Muscle layer of colon (tissue), 2 donors: ENCODE results near the gene KCNH3.
A peak's percentile ranks its signal among the peaks of the same experiment; 100 is the strongest.

Source experiments
- H3K27ac ChIP-seq: one replicate; pipeline ENCODE4 v1.7.0; 2013; ENCODE audit warnings: low read depth, mild to moderate bottlenecking, low read length, moderate library complexity
- H3K27me3 ChIP-seq, 2 donors: one replicate each; pipeline ENCODE4 v1.7.0; 2013; ENCODE audit warnings: low read length in 2 of 2, mild to moderate bottlenecking in 2 of 2; ENCODE audit not compliant: insufficient read depth in 2 of 2, control insufficient read depth in 1 of 2
- H3K36me3 ChIP-seq: one replicate; pipeline ENCODE4 v1.7.0; 2013; ENCODE audit warnings: mild to moderate bottlenecking, low read length; ENCODE audit not compliant: insufficient read depth
- H3K4me1 ChIP-seq: one replicate; pipeline ENCODE4 v1.7.0; 2013; ENCODE audit warnings: mild to moderate bottlenecking, low read length; ENCODE audit not compliant: insufficient read depth
- H3K4me3 ChIP-seq, 2 donors: one replicate each; pipeline ENCODE4 v1.7.0; 2013; ENCODE audit warnings: low read length in 2 of 2, low read depth in 1 of 2, mild to moderate bottlenecking in 1 of 2, moderate library complexity in 1 of 2
- H3K9ac ChIP-seq: one replicate; pipeline ENCODE4 v1.7.0; 2013; ENCODE audit warnings: low read length
- H3K9me3 ChIP-seq: one replicate; pipeline ENCODE4 v1.7.0; 2013; ENCODE audit warnings: mild to moderate bottlenecking, low read length
- donor health status: abdominal sarcoma.
- donor health status: Adenocarcinoma of cecum.

Gene KCNH3

DNA sequence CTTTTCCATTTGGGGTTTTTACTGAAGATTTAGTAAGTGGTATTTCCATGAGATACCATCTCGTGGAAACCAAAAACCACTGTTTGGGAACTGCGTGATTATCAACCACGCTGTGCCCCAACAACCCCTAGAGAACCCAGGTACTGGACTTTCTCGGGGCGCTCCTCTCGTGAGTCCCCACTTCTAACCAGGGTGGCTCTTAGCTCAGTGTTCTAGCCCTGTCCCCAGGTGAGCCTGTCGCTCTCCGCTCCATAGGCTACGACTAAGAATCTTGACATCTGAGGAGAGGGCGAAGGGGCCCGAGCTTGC is 28.4 kb downstream of the KCNH3 start:
- H3K9me3 ChIP-seq: no peaks in the 10 kb centered on the region
- H3K4me3 ChIP-seq: peak overlapping the region; percentile 75 to 100
- no peaks in the 10 kb centered on the region for H3K27me3 ChIP-seq
- H3K9ac ChIP-seq: peak overlapping the region; percentile 96
- peaks cover 13% of the 10 kb centered on the region for H3K4me1 ChIP-seq
- H3K27ac ChIP-seq: peak overlapping the region; percentile 90
- peaks cover 32% of the 10 kb centered on the region for H3K36me3 ChIP-seq

DNA sequence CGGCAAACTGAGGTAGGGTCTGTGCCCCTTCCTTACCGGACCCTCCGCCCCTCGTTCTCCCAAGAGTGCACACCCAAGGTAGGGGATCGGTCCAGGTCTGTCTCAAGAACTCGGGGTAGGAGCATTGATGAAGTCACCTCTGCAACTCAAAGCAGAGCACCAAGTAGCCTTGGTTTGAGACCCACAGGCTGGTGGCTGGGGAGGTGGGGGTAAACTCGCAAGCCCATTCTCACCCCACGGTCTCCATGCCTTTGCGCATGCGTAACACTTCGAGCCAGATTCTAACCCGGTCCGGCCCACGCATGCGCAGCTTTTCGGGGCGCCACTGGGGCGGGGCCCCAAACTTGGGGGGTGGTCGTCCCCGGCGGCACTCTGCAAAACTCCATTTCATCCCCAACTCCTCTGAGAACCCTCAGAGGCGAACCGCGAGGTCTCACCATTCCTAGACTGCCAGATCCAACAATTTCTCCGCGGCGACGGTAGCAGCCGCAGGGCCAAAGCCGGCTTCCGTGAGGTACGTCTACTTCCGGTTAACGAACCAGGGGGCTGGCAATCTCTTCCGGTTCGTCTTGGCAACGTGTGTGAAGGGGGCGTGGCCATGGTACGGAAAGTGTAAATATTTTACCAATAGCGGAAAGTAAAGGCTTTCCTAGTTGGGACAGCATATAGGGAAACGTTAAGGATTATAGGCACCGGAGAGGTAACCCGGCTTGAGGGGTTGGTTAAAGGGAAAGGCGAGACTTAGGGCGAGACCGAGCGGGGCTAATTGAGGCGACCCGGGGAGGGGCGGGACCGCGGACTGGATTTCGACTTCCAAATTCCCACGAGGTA is 29.0 kb downstream of the KCNH3 start, which contains the start of gene MCRS1:
Gene MCRS1 (minus strand): TSS at position 532 of the 831 bp plus-strand sequence. CDS start 1,411 bp downstream, outside the sequence.
- Histone ChIP-seq H3K4me3 (peak within 1 kb of the TSS; percentile 75 to 100), H3K27ac (peak within 1 kb of the TSS; percentile 90), H3K27me3 (no peaks in the 10 kb centered on the region), H3K36me3 (peaks cover 26% of the 10 kb centered on the region), H3K4me1 (peaks cover 13% of the 10 kb centered on the region), H3K9me3 (no peaks in the 10 kb centered on the region), H3K9ac (peak within 1 kb of the TSS; percentile 96)

DNA sequence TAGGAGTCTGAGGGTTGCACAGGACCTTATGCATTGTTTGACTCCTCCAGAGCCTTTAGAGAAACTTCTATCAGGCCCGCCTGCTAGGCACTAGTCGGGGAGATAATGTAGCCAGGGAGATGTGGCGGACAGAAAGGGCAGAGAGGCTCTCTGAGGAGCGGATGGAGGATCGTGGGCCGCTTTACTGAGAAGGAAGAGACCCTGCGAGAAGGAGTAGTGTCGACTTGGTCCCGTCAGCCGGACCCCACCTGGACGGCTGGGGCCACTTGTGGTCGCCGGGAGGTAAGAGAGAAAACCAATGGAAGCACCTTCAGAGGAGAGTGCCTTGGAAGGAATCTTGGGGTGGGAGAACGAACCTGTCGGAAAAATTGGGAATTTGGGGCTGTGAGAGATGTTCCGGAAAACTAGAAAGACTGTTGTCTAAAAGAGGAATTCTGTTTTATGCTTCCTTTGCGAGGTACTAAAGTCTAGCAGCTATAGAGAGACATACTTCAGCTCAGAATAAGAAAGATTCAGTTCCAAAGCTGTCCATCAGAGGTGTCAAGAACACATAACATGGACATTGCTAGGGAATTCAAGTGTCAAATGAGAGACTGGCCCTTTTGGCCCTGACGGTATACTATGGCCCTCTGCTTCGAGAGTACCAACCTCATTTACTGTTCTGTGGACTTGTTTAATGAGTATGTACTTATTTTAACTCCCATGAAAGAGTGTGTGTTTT is 29.8 kb downstream of the KCNH3 start:
- Histone ChIP-seq H3K27ac (peak overlapping the region; percentile 90), H3K9me3 (no peaks in the 10 kb centered on the region), H3K27me3 (no peaks in the 10 kb centered on the region), H3K36me3 (peaks cover 18% of the 10 kb centered on the region), H3K4me3 (peak overlapping the region; percentile 75 to 100), H3K9ac (peak overlapping the region; percentile 96), H3K4me1 (peaks cover 13% of the 10 kb centered on the region)

DNA sequence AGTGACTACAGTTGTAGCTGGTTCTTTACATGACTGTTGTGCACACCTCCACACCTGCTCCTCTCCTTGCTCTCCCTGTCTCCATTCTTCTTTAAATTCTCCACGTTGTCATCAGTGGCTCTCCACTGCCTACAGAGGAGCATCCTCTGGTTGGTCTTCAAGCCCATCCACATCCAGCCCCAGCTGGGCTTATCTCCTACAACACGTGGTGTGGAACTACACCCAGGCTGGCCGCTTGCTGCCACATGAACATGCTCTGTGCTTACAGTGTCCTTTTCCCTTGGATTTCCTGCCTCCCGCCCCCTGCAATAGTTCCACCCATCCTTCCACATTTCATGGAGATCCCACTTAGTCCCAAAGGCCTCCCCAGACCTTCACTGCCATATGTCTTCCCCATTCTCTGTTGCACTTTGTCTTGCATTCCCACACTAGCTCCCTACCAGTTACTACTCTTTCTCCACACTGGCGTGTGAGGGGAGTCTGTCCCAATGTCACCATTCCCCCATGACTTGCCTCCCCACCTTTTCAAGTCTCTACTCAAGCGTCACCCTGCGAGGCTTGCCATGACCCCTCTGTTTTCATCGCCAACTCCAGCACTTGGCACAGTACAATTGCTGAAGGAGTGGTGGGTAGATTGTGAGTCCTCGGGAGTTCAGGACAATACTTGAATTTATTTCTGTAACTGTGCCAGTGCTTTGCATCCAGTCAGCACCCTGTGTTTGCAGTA is 38.9 kb downstream of the KCNH3 start:
- no peak overlapping the region for H3K27ac ChIP-seq
- H3K4me1 ChIP-seq: peaks cover 19% of the 10 kb centered on the region
- no peaks in the 10 kb centered on the region for H3K27me3 ChIP-seq
- H3K9me3 ChIP-seq: no peaks in the 10 kb centered on the region
- H3K4me3 ChIP-seq: no peak overlapping the region
- H3K36me3 ChIP-seq: peaks cover 4% of the 10 kb centered on the region
- no peak overlapping the region for H3K9ac ChIP-seq

DNA sequence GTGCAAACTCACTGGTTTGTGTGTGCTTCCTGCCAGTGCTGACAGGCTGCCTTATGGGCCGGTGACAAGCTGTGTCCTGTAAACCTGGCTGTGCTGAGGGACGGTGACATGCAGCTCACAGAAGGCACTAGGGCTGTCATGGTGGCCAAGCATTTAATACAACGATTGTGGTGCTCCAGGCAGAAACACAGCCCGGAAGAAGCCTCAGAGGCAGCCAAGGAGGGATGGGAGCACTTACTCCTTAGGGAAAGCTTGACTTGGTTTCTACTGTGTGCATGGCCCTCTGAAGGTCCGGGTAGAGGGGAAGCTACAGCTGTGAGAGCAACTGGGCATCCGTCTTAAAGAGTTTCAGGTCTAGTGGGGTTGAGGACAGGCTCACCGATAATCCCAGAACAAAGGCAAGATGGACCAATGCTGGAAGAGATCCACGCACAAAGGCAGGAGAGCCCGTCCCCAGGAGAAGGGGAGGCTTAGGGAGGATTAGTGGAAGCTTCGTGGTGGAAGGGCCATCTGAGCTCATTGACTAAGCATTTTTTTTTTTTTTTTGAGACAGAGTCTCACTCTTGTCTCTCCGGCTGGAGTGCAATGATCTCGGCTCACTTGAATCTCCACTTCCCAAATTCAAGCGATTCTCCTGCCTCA is 39.8 kb downstream of the KCNH3 start:
- H3K27ac ChIP-seq: no peak overlapping the region
- peaks cover 25% of the 10 kb centered on the region for H3K4me1 ChIP-seq
- no peak overlapping the region for H3K4me3 ChIP-seq
- H3K9me3 ChIP-seq: no peaks in the 10 kb centered on the region
- peaks cover 4% of the 10 kb centered on the region for H3K36me3 ChIP-seq
- no peaks in the 10 kb centered on the region for H3K27me3 ChIP-seq
- H3K9ac ChIP-seq: no peak overlapping the region

DNA sequence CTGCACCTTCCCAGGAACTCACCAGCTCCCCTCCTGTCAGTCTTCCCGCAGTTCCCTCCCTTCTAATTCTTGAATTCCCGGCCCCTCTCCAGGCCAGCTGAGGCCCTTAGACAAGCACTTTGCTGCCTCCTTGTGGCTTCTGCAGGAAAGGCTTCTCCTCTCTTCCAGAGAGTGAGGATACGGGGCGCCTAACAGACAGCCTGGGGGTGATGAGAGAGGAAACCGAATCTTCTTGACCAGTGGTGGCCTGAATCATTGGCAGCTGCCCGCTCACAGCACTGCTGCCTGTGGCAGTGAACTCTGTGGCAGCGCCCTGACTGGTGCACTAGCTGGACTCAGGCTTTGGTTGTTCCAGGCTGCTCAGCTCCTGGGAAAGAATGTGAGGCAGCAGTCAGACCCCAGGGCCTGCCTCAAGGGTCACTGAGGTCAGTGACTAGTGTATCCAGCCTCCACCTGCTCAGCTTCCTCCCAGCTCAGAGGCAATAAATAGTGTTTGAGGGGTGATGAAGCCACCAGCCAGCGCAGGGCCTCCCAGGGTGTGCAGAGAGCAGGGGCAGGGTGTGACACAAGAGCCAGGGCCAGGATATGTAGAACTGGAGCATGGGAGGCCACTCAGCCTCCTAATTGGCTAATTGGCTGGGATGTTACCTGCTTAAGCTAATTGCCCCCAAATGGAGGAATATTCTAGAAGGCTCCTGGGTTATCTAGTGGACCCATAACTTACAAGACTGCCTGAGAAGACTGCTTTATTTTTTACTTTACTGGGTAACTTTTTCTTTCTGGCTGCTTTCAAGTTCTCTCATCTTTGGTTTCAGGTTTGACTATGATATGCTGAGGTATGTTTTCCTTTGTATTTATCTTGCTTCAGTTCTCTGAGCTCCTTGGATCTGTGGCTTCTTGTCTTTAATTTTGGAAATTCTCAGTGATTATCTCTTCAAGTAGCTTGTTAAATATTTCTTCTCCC is 42.0 kb downstream of the KCNH3 start:
- H3K9ac ChIP-seq: no peak overlapping the region
- no peak overlapping the region for H3K27ac ChIP-seq
- no peaks in the 10 kb centered on the region for H3K9me3 ChIP-seq

DNA sequence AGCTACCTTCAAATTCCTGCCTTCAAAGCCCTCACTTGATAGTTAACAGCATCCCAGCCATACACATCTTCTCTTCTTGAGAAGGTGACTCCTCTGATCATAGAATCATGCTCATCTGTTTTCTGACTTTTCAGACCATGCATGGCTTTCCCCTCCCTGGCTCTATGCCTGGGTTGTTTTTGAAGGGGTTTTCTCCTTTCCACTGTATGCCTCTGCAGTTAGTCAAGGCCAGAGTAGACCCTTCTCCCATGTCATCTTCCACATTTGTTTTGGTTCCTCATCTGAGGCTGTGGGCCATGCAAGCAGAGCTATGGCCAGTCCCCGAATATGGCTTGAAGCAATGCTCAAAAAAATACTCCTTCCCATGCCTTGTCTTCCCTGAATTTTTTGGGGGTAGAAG is 43.4 kb downstream of the KCNH3 start:
- Histone ChIP-seq H3K27ac (peak overlapping the region; percentile 15), H3K4me3 (no peak overlapping the region), H3K36me3 (peaks cover 6% of the 10 kb centered on the region), H3K27me3 (no peaks in the 10 kb centered on the region), H3K9me3 (no peaks in the 10 kb centered on the region), H3K4me1 (peaks cover 32% of the 10 kb centered on the region), H3K9ac (no peak overlapping the region)

More for the DNA sequence above, 42.0 kb downstream of the KCNH3 start:
- H3K27me3 ChIP-seq: no peaks in the 10 kb centered on the region
- no peak overlapping the region for H3K4me3 ChIP-seq
- peaks cover 32% of the 10 kb centered on the region for H3K4me1 ChIP-seq
- H3K36me3 ChIP-seq: no peaks in the 10 kb centered on the region

DNA sequence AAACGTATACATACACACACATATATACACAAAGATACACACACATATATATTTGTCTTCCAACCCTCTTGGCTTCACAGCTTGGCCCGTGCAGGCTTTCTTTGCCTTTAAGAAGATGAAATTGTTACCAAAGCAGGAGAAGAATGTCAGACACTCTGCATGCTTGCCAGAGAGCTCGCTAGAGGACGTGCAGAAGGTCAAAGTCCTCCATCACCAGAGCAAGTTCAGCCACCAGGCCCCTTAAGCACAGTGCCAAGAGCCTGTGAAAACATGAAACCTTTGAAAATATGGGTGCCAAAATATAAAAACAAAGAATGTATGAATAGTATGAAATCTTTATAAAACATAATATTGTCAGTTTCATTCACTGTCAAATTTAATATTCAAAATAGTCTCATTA is 44.0 kb downstream of the KCNH3 start:
- no peaks in the 10 kb centered on the region for H3K9me3 ChIP-seq
- peaks cover 32% of the 10 kb centered on the region for H3K4me1 ChIP-seq
- no peak overlapping the region for H3K4me3 ChIP-seq
- H3K27me3 ChIP-seq: no peaks in the 10 kb centered on the region
- H3K36me3 ChIP-seq: peaks cover 6% of the 10 kb centered on the region
- H3K9ac ChIP-seq: no peak overlapping the region
- peak overlapping the region; percentile 48 for H3K27ac ChIP-seq

DNA sequence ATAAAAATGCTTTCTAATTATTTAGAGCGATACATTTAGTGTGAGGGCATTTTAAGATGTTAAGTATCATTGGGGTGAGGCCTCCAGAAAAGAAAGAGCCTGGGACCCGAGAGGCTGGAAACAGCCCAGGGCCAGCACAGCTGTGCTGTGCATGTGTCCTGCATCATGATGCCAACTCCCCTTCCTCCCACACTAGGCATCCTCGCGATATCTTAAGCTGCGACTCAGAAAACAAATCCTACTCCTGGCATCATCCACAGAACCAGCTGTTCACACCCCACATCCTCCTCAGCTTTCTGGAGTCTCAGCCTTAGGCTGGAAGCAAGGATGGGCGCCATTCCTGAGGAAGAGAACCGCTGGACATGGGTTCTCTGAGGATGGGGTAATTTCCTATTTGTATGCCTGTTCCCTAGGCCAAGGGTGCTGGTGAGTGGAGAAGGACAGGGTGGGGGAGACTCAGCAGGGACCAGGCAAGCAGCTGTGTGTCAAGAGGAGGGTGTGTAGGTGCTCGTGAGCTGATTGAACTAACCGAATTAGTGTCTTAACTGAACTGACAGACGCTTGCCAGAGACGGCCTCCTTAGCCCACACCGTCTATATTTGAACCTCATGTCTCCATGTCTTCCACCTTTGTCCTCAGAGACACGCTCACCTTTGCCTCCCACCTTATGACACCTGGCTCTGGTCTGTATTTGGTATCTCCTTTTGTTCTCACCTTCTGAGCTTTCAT is 44.7 kb downstream of the KCNH3 start:
- Histone ChIP-seq H3K9ac (no peak overlapping the region), H3K4me1 (peaks cover 32% of the 10 kb centered on the region), H3K27ac (peak overlapping the region; percentile 48), H3K36me3 (peaks cover 6% of the 10 kb centered on the region), H3K9me3 (no peaks in the 10 kb centered on the region), H3K27me3 (no peaks in the 10 kb centered on the region), H3K4me3 (no peak overlapping the region)

DNA sequence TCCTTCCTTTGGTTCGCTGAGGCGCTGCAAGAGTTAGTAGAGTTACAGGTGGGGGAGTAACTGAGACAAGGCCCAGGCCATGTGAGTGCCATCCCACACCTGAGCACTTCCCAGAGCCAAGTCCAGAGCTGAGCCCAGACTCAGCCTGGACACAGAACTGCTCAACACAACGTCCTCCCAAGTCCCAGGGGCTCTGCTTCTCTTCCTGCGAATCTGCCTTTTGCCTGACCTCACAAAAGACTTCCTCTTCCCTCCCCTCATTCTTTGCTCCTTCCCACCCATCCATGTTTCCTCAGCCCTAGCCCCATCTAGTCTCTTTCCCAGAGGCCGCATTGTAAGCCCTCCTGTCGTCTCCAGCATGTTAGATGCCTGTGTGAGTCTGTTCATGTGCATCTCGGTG is 45.8 kb downstream of the KCNH3 start:
- no peaks in the 10 kb centered on the region for H3K27me3 ChIP-seq
- H3K27ac ChIP-seq: no peak overlapping the region

More for the DNA sequence above, 45.8 kb downstream of the KCNH3 start:
- Histone ChIP-seq H3K36me3 (peaks cover 6% of the 10 kb centered on the region), H3K9ac (no peak overlapping the region), H3K4me3 (no peak overlapping the region), H3K9me3 (no peaks in the 10 kb centered on the region), H3K4me1 (peaks cover 32% of the 10 kb centered on the region)
